Erythroblast (primary cell): ENCODE measurements around the gene FNTB.
A peak's percentile ranks its signal among the peaks of the same experiment; 100 is the strongest.
"Not testable (repeated sequence)": the region's sequence is repeated elsewhere in the genome, so short reads cannot be mapped to it uniquely, and the experiment has no call there.

Source experiments
- DNase-seq, 2 experiments: peaks; one replicate each; lab custom pipeline; 2025; lab: John Stamatoyannopoulos, UW
- GATA1 ChIP-seq: IDR thresholded peaks from 2 replicates; pipeline ENCODE4 v1.6.1; 2011; ENCODE audit warnings: low read depth, mild to moderate bottlenecking, control low read depth, low read length, moderate library complexity
- POLR2A ChIP-seq: IDR thresholded peaks from 2 replicates; pipeline ENCODE4 v1.6.1; 2011; ENCODE audit warnings: mild to moderate bottlenecking, low read length

The FNTB gene

DNA sequence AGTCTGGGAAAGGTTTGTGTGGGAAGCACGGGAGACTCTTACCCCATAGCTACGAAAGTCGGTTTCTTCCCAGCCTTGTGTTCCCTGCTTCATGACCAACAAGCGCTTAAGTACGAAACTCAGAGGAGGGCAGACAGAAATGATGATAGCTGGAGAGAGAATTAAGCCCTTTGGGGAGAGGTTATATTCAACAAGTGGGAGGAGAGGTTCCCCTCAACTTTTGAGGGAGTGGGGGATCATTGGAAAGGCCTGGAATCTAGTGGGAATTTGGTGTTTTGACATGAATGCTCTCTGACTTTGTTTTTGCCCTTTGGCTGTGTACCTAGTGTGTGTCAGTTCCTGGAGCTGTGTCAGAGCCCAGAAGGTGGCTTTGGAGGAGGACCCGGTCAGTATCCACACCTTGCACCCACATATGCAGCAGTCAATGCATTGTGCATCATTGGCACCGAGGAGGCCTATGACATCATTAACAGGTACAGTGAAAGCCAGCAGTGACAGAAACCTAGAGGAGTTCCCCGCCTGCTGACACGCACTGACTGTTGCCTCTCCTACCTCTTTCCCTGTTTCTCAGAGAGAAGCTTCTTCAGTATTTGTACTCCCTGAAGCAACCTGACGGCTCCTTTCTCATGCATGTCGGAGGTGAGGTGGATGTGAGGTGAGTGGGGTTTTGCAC lies 40.6 kb downstream of the FNTB start:
- TF ChIP-seq POLR2A (no peak), GATA1 (no peak)
- DNase-seq: no peak

DNA sequence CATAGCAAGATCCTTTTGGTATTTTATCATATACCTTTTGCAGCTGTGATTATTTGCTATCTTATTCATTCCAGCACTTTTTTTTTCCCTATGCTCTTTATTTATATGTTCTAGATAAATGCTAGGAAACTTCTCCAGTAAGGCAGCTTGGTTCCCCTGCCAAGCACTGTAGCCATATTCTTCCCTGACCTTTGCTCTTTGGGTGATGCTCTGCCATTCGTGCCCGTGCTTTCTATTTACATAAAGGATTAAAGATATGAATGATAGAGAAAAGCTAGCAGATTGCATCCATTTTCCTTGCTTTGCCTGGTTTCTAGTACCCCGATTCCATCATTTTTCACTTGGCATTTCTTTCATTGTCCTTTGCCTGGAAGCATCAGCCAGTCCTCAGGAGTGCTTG lies 42.2 kb downstream of the FNTB start:
- no peak for TF ChIP-seq POLR2A
- no peak for DNase-seq

DNA sequence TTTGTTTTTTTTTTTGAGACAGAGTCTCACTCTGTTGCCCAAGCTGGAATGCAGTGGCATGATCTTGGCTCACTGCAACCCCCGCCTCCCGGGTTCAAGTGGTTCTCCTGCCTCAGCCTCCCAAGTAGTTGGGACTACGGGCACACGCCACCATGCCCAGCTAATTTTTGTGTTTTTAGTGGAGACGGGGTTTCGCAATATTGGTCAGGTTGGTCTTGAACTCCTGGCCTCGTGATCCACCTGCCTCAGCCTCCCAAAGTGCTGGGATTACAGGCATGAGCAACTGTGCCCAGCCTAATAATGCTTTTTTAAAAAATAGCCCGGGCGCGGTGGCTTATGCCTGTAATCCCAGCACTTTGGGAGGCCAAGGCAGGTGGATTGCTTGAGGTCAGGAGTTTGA lies 44.6 kb downstream of the FNTB start:
- not testable (repeated sequence) for DNase-seq

DNA sequence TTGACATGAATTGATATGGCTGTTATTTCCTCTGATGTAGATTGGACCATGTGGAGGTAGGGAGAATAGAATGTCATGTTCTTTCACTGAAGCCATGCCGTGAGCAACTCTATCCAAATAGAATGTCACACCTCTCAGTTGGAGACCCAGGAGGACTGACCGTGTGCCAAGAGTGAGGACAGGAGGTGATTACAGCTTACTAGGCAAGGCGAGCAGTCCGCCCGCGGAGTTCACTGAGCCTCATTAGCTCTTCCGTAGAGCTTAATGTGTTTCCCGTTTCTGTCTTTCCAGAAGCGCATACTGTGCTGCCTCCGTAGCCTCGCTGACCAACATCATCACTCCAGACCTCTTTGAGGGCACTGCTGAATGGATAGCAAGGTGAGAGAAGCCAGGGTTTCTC lies 45.6 kb downstream of the FNTB start:
- TF ChIP-seq POLR2A: no peak
- no peak for TF ChIP-seq GATA1

DNA sequence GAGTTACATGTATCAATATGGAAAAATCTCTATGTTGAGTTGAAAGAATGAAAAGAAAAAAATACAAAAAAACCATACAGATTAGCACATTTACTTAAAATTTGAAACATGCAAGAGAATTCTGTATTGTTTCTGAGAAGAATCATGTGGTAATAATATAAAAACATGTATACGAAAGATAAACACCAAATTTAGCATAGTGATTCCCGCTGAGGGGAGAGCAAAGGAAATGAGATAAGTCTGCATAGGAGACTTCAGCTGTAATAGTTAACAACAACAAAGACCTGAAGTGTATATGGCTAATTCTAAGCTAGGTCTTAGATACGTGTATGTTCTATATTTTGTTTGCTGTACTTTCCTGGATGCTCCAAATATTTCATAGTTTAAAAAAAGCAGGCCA lies 46.5 kb downstream of the FNTB start:
- no peak for TF ChIP-seq GATA1
- TF ChIP-seq POLR2A: no peak
- DNase-seq: no peak

More for the DNA sequence above, 45.6 kb downstream of the FNTB start:
- DNase-seq: no peak

DNA sequence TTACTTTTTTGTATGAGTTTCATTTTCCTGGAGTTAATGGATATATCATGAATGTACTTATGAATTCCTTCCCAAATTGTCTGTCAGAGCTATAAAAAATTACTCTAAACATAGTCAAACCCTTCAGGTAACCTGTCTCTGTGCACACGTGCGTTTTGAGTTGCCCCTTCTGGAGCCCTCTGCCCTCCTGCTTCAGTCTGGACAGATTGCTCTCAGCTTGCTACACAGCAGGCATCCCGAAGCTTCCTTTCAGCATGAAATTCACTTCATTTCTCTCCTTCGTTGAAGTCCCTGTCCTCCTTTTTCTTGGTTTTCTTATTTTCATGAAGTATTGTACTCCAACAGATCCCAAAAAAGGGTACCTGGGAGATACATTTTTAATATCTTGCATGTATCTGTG lies 47.3 kb downstream of the FNTB start:
- DNase-seq: no peak
- TF ChIP-seq GATA1 (no peak), POLR2A (no peak)

DNA sequence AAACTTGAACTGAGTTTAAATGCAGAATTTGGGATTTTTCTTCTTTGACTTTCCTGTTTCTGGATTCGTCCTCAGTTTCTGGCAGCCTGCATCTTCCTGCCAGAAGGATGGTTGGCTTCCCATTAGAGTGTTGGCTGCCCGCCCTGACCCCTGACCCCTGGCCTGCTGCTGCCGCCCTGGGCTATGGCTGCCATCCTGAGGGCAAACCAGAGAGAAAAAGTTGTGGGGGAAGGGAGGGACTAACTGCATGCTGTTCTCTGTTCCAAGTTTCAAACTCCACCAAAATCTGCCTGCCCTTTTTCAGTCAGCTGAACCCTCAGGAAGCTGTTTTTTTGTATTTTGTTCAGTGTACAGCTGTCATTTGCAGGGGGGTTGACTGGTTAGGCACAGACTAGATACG lies 48.4 kb downstream of the FNTB start:
- no peak for DNase-seq
- TF ChIP-seq GATA1 (no peak), POLR2A (no peak)

DNA sequence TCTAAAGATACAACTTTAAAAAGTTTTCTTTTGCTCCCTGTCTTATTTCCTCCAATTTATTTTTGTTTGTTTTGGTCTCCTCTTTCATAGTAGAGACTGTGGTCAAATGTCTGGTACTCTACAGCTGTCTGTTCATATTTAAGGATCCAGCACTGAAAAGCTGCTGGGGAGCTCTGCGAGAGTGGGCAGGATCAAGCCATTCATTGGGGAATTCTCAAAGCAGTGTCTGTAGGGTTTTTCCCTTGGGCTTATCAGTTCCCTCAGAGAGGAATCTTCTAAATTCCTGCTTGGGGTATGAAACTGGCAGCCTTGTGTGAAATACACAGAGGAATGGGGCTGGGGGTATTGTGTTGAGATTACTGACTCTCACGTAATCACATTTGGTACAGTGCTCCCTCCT lies 52.3 kb downstream of the FNTB start:
- DNase-seq: no peak
- no peak for TF ChIP-seq GATA1
- TF ChIP-seq POLR2A: no peak

DNA sequence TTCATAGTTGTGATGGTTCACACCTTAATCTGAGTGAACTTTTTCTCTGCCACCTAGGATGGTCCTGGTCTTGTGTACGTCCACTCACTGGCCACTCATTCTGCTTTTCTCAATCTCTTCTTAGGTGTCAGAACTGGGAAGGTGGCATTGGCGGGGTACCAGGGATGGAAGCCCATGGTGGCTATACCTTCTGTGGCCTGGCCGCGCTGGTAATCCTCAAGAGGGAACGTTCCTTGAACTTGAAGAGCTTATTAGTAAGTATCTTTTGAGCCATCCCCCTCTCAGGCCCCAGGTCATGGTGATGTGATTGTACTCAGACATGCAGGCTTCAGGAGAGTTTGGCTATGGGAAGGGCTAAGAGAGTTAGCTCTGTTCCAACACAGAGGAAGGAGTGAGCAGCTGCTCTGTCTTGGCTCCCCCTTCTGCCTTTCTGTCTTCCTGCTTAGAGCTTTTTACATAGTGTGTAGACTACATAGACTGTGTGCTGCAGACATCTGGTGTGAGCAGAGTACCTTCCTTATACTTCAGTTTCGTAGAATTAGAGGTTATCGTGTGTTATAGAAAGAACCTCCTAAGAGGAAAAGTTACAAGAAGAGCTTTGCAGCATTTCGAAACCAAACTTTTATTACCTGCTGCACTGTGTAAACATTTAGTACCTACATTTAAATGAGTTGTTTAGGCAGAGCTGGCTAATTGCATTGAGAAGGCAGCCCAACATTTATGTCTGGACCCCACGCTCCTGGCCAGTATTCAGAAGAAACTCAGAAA lies 54.2 kb downstream of the FNTB start:
- TF ChIP-seq GATA1 (no peak), POLR2A (no peak)
- DNase-seq: no peak

DNA sequence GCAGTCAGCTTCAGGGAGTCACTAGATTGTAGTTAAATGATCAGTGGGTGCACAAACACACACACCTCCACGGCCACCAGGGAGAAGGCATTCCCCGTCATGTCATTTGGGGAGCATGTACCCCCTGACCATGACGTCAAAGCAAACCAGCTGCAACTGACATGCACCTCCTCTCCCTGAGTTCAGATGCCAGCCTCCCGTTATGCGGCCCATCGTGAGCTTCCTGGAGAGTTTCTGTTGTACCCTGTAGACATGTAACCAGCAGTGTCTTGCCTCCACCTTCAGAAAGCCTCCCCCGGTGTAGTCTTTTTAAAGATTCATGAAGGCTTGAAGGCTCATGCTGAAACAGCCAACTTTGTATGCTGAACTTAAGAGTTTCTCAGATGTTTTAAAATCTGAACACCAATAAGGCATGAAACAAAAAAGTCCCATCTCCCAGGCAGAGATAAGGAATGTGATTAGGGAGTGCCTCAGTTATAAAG lies 54.8 kb downstream of the FNTB start:
- no peak for TF ChIP-seq POLR2A
- no peak for TF ChIP-seq GATA1
- DNase-seq: no peak

DNA sequence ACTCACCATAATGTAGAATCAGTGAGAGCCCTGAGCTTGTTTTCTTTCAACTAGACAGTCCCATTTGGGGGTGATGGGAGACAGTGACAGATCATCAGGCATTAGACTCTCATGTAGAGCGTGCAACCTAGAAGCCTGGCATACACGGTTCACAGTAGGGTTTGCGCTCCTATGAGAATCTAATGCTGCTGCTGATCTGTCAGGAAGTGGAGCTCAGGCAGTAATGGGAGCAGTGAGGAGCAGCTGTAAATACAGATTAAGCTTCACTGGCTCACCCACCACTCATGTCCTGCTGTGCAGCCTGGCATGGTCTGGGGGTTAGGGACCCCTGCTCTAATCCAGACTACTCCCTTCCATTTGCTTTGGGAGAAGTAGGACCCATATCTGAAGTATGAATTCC lies 55.6 kb downstream of the FNTB start:
- TF ChIP-seq GATA1 (no peak), POLR2A (no peak)
- peak; percentile 76 to 79 for DNase-seq

DNA sequence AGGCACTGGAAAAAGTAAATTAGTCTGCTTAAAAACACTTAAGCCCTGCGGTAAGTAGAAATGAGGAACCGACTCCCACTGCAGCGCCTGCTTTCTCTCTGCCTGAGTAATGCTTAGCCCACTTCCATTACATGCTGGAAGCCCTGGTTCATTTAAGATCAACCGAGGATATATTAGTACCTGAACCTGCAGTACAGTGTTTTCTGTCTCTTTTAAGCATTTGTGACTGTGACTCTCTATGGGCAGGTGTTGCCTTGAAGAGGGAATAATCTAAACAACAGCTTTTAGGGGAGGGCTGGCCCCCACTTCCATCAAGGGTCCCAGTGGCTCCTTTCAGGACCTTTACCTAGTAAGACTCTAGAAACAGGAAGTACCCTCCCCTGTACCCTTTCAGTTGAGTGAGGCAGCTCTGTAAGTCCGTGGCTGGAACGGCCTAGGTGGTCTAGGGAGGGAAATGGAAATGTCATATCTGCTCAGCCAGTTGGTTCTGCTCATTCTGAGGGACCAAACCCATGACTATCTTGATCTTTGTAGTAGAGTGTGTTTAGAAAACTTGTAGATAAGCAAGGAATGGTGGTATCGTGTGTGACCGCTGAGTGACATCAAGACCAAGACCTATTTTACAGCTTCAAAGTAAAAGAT lies 56.2 kb downstream of the FNTB start:
- TF ChIP-seq POLR2A (no peak), GATA1 (peak; percentile 40)
- peak; percentile 91 to 98 for DNase-seq

DNA sequence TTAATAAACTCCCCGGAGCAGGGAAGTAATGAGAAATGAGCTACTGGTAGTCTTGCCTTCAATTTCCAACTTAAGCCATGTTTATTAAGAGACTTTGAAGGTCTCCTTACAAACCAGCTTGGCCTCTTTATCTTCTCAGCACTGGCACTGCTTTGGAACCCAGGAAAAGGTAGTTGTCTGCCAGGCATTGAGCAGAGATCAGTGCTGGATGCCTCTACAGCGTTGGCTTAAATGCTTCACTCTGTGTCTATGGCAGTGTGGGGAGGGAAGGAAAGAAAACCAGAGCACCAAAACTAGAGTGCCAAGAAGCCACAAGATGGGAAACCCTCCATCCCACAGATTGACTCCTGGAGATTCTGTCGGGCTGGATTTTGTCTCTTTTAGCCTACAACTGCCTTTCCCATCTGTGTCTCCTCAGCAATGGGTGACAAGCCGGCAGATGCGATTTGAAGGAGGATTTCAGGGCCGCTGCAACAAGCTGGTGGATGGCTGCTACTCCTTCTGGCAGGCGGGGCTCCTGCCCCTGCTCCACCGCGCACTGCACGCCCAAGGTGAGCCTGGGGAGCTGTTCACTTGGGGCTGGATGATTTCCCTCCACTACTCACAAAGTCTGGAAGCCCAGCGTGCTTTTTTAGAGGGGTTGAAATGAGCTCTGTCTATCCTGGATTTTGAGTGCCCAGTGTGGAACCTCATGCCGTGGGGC lies 57.3 kb downstream of the FNTB start:
- DNase-seq: peak; percentile 62 to 76

DNA sequence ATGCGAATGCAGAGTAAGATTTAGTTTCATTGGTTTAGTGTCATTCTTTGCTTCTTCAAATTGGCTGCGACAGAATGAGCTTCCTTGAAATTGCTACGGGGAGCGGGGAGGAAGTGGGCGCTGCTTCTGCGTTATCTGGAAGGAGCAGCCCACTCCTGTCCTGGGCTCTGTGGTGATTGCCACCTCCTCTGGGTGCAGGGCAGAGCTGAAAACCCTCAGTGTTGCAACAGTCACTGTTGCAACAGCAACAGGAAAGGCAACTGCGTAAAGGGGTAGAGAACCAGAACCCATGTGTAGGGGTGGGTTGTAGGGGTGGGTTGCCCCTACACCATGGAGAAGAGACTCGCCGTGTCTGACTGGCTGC lies 57.9 kb downstream of the FNTB start:
- peak; percentile 95 to 98 for DNase-seq
- peak; percentile 74 for TF ChIP-seq GATA1
- TF ChIP-seq POLR2A: peak; percentile 53

More for the DNA sequence above, 57.3 kb downstream of the FNTB start:
- TF ChIP-seq POLR2A: no peak
- TF ChIP-seq GATA1: no peak
